Mononuclear cell (primary cell): ENCODE data around the gene KNCN. TPM values are rescaled to one million over a fixed set of nuclear protein-coding genes. Genes with fewer than 3 reads are reported as not detected.

Experiments
- H3K27me3 ChIP-seq: 2 replicates; pipeline ENCODE4 v1.6.0; 2011; ENCODE audit warnings: low read length, control low read depth; ENCODE audit not compliant: insufficient read depth
- H3K4me1 ChIP-seq: 2 replicates; pipeline ENCODE4 v1.5.1; 2011; ENCODE audit warnings: mild to moderate bottlenecking, low read length, control low read depth; ENCODE audit not compliant: insufficient read depth
- H3K4me3 ChIP-seq: 2 replicates; pipeline ENCODE4 v1.5.1; 2011; ENCODE audit warnings: mild to moderate bottlenecking, low read length, moderate library complexity
- H3K9me3 ChIP-seq: 2 replicates; pipeline ENCODE4 v1.5.1; 2011; ENCODE audit warnings: low read depth, mild to moderate bottlenecking, control low read depth, low read length
- total RNA-seq: library from RNA; depleted of rRNA; stranded (reverse); fragments of >200 nt; gene quantifications from one replicate; pipeline ENCODE4 v1.2.3, GENCODE V29; 2012

KNCN gene
- total RNA-seq, 1 donor = 0.10 TPM

- peaks cover 42% of the 10 kb centered on the region for H3K4me1 ChIP-seq
- no peaks in the 10 kb centered on the region for H3K27me3 ChIP-seq
- no peaks in the 10 kb centered on the region for H3K9me3 ChIP-seq
- H3K4me3 ChIP-seq = no peak overlapping the region
Measured at GRCh38 chr1:46577671-46578070, 26.2 kb upstream of the KNCN start.

- peaks cover 31% of the 10 kb centered on the region for H3K4me1 ChIP-seq
- H3K9me3 ChIP-seq = no peaks in the 10 kb centered on the region
- no peaks in the 10 kb centered on the region for H3K27me3 ChIP-seq
- H3K4me3 ChIP-seq = no peak overlapping the region
Measured at GRCh38 chr1:46576596-46576995, 25.1 kb upstream of the KNCN start.

- H3K9me3 ChIP-seq = no peaks in the 10 kb centered on the region
- H3K4me1 ChIP-seq = peaks cover 23% of the 10 kb centered on the region
- no peak overlapping the region for H3K4me3 ChIP-seq
- H3K27me3 ChIP-seq = no peaks in the 10 kb centered on the region
Measured at GRCh38 chr1:46575778-46576177, 24.3 kb upstream of the KNCN start.

- H3K4me3 ChIP-seq = no peak overlapping the region
- H3K9me3 ChIP-seq = no peaks in the 10 kb centered on the region
- peaks cover 18% of the 10 kb centered on the region for H3K4me1 ChIP-seq
- H3K27me3 ChIP-seq = no peaks in the 10 kb centered on the region
Measured at GRCh38 chr1:46575300-46575699, 23.9 kb upstream of the KNCN start.

GRCh38 chr1:46571691-46572225, 20.3 kb upstream of the KNCN start:
- no peak overlapping the region for H3K4me3 ChIP-seq
- no peaks in the 10 kb centered on the region for H3K9me3 ChIP-seq
- no peaks in the 10 kb centered on the region for H3K27me3 ChIP-seq
- H3K4me1 ChIP-seq = no peaks in the 10 kb centered on the region

GRCh38 chr1:46569884-46570725, 18.7 kb upstream of the KNCN start:
- Histone ChIP-seq H3K9me3 (no peaks in the 10 kb centered on the region), H3K4me3 (no peak overlapping the region), H3K4me1 (no peaks in the 10 kb centered on the region), H3K27me3 (no peaks in the 10 kb centered on the region)

GRCh38 chr1:46569116-46569515, 17.7 kb upstream of the KNCN start:
- Histone ChIP-seq H3K4me1 (no peaks in the 10 kb centered on the region), H3K27me3 (no peaks in the 10 kb centered on the region), H3K9me3 (no peaks in the 10 kb centered on the region), H3K4me3 (no peak overlapping the region)

- no peaks in the 10 kb centered on the region for H3K27me3 ChIP-seq
- no peaks in the 10 kb centered on the region for H3K4me1 ChIP-seq
- H3K4me3 ChIP-seq = no peak overlapping the region
- no peaks in the 10 kb centered on the region for H3K9me3 ChIP-seq
Measured at GRCh38 chr1:46568461-46568891, 17.0 kb upstream of the KNCN start.

GRCh38 chr1:46563341-46563740, 11.9 kb upstream of the KNCN start:
- H3K4me1 ChIP-seq = no peaks in the 10 kb centered on the region

GRCh38 chr1:46562498-46562897, 11.1 kb upstream of the KNCN start:
- Histone ChIP-seq H3K27me3 (no peaks in the 10 kb centered on the region), H3K4me3 (no peak overlapping the region), H3K9me3 (no peaks in the 10 kb centered on the region), H3K4me1 (no peaks in the 10 kb centered on the region)

More at GRCh38 chr1:46563341-46563740, 11.9 kb upstream of the KNCN start:
- H3K4me3 ChIP-seq = no peak overlapping the region
- no peaks in the 10 kb centered on the region for H3K9me3 ChIP-seq
- H3K27me3 ChIP-seq = no peaks in the 10 kb centered on the region

GRCh38 chr1:46558966-46559365, 7.5 kb upstream of the KNCN start:
- H3K4me3 ChIP-seq = no peak overlapping the region
- no peaks in the 10 kb centered on the region for H3K27me3 ChIP-seq
- no peaks in the 10 kb centered on the region for H3K4me1 ChIP-seq
- H3K9me3 ChIP-seq = no peaks in the 10 kb centered on the region

- no peaks in the 10 kb centered on the region for H3K27me3 ChIP-seq
- H3K9me3 ChIP-seq = no peaks in the 10 kb centered on the region
- no peaks in the 10 kb centered on the region for H3K4me1 ChIP-seq
- no peak overlapping the region for H3K4me3 ChIP-seq
Measured at GRCh38 chr1:46558141-46558963, 6.9 kb upstream of the KNCN start.

- Histone ChIP-seq H3K27me3 (no peaks in the 10 kb centered on the region), H3K9me3 (no peaks in the 10 kb centered on the region), H3K4me1 (no peaks in the 10 kb centered on the region), H3K4me3 (no peak overlapping the region)
Measured at GRCh38 chr1:46557403-46557802, 6.0 kb upstream of the KNCN start.

GRCh38 chr1:46556822-46557221, 5.4 kb upstream of the KNCN start:
- H3K27me3 ChIP-seq = no peaks in the 10 kb centered on the region
- H3K9me3 ChIP-seq = no peaks in the 10 kb centered on the region
- H3K4me3 ChIP-seq = no peak overlapping the region
- H3K4me1 ChIP-seq = no peaks in the 10 kb centered on the region
